Measurements from ENCODE around the gene CADM2. TPM values are rescaled to one million over a fixed set of nuclear protein-coding genes. Genes with fewer than 3 reads are reported as not detected.

CADM2 gene
- total RNA-seq, 1 experiment from 2014 or later = 10.9 TPM

GRCh38 chr3:85939074-85939482 lies 980.3 kb downstream of the CADM2 start:
- H3K4me3 Mint-ChIP-seq = no peak overlapping the region
- no peak for TF ChIP-seq CTCF (conservative IDR thresholded peaks at IDR 0.05)

More at GRCh38 chr3:85939074-85939482, 980.3 kb downstream of the CADM2 start:
- Histone ChIP-seq H3K9ac (ENCODE audit: extremely low read depth, insufficient read length, low read length) (no peak overlapping the region), H2BK12ac (ENCODE audit: insufficient read length, low read depth, low read length) (no peak overlapping the region), H3K18ac (ENCODE audit: insufficient read length, low read depth, low read length) (no peak overlapping the region), H3T11ph (ENCODE audit: low read length) (no peak overlapping the region), H2BK120ac (ENCODE audit: low read depth, low read length, poor library complexity, severe bottlenecking) (no peak overlapping the region), H3K9me3 (ENCODE audit: control insufficient read depth, low read depth, low read length) (no peaks in the 10 kb centered on the region), H2BK20ac (ENCODE audit: low read depth, low read length, poor library complexity, severe bottlenecking) (no peak overlapping the region), H3K4me1 (ENCODE audit: insufficient read depth, low read length) (peaks cover 5% of the 10 kb centered on the region), H2AFZ (ENCODE audit: low read length) (no peak overlapping the region), H3K14ac (ENCODE audit: insufficient read depth, low read length) (no peak overlapping the region), H2AK5ac (ENCODE audit: insufficient read length, low read length) (no peak overlapping the region), H3K56ac (ENCODE audit: insufficient read length, low read depth, low read length) (no peak overlapping the region), H3K23ac (ENCODE audit: insufficient read length, low read depth, low read length) (no peak overlapping the region), H3K79me1 (ENCODE audit: insufficient read depth, low read depth, low read length, poor library complexity, severe bottlenecking) (no peaks in the 10 kb centered on the region), H3K4me2 (ENCODE audit: insufficient read depth, insufficient read length, low read length) (no peak overlapping the region), H3K27me3 (ENCODE audit: insufficient read depth, low read length) (no peaks in the 10 kb centered on the region), H3K79me2 (ENCODE audit: insufficient read depth, low read length) (no peaks in the 10 kb centered on the region), H3K4ac (ENCODE audit: low read depth, low read length) (no peak overlapping the region), H4K8ac (replicated peaks; ENCODE audit: insufficient read length, low read depth, low read length) (no peak overlapping the region), H3K23me2 (ENCODE audit: insufficient read length, low read depth, low read length, poor library complexity, severe bottlenecking) (no peaks in the 10 kb centered on the region), H4K91ac (ENCODE audit: insufficient read length, low read depth, low read length) (no peak overlapping the region), H2BK5ac (ENCODE audit: insufficient read length, low read length) (no peak overlapping the region), H4K5ac (ENCODE audit: insufficient read length, low read depth, low read length) (no peak overlapping the region), H3K27ac (ENCODE audit: insufficient read length, low read depth, low read length) (no peak overlapping the region), H4K20me1 (ENCODE audit: control insufficient read depth, insufficient read depth, insufficient read length) (no peaks in the 10 kb centered on the region), H2BK15ac (ENCODE audit: low read depth, low read length) (no peak overlapping the region)
- peaks cover 24 to 26% of the 10 kb centered on the region in 2 experiments for H3K4me1 Mint-ChIP-seq
- DNase-seq = no peak
- peaks cover 3 to 4% of the 10 kb centered on the region in 2 experiments; a peak in 3 of 5 replicates for H3K9me3 Mint-ChIP-seq
- peaks cover 2 to 7% (median 2%) of the 10 kb centered on the region in 3 experiments; a peak in 3 of 7 replicates for H3K36me3 Mint-ChIP-seq (ENCODE audit: insufficient read depth in 1 of 3, low read depth in 3 of 3)
- peak overlapping the region; percentile 19 to 90 (median 69); a peak in 5 of 7 replicates for H3K27ac Mint-ChIP-seq
- no CpG with 5 or more reads among the region's 3 CpGs for WGBS (ENCODE audit: extremely low coverage, insufficient read length, low lambda C conversion rate)
- no peaks in the 10 kb centered on the region for H3K27me3 Mint-ChIP-seq (ENCODE audit: low read depth)

Data from H9 (cell line).